Testis (tissue), 2 donors: ENCODE results near the gene KCNAB3.

Experiments
- POLR2A ChIP-seq: fragments of 450-650 bp; IDR thresholded peaks from one replicate; pipeline ENCODE4 v1.6.1; 2017; ENCODE audit warnings: antibody characterized with exemption, mild to moderate bottlenecking, moderate library complexity
- TF ChIP-seq, protein P1 (sequence below), 3 experiments: fragments of 450-650 bp in 2 of 3; fragments of 200-600 bp in 1 of 3; sonication (generic) in 1 of 3; IDR thresholded peaks; one replicate each; pipeline ENCODE4 v1.5.1; 2016 to 2019; ENCODE audit warnings: antibody characterized with exemption in 3 of 3, mild to moderate bottlenecking in 2 of 3, moderate library complexity in 1 of 3

DNA sequence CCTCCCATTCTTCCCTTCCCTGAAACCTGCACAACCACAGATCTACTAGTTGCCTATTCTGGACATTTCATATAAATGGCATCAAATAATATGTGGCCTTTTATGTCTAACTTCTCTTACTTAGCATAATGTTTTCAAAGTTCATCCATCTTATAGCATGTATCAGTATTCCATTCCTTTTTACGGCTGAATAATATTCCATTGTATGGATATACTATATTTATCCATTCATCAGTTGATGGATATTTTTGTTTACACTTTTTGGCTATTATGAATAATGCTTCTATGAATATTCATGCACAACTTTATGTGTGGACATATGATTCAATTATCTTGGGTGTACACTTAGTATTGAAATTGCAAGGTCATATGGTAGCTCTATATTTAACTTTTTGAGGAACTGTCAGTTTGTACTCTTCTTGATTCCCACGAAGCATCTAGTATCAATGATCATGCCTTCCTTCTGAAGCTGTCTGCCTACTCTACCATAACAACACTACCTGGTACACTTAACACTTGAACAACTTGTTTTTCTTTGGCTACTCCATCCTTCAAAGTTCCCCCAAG lies 53.8 kb downstream of the KCNAB3 start:
- TF ChIP-seq, protein P1, sequence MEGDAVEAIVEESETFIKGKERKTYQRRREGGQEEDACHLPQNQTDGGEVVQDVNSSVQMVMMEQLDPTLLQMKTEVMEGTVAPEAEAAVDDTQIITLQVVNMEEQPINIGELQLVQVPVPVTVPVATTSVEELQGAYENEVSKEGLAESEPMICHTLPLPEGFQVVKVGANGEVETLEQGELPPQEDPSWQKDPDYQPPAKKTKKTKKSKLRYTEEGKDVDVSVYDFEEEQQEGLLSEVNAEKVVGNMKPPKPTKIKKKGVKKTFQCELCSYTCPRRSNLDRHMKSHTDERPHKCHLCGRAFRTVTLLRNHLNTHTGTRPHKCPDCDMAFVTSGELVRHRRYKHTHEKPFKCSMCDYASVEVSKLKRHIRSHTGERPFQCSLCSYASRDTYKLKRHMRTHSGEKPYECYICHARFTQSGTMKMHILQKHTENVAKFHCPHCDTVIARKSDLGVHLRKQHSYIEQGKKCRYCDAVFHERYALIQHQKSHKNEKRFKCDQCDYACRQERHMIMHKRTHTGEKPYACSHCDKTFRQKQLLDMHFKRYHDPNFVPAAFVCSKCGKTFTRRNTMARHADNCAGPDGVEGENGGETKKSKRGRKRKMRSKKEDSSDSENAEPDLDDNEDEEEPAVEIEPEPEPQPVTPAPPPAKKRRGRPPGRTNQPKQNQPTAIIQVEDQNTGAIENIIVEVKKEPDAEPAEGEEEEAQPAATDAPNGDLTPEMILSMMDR (IDR thresholded peaks at IDR 0.05): no peak
- no peak for TF ChIP-seq POLR2A
